GM21390 (cell line): Measurements from ENCODE around the gene URB1.
A peak's percentile ranks its signal among the peaks of the same experiment; 100 is the strongest.
"Not testable (repeated sequence)": the region's sequence is repeated elsewhere in the genome, so short reads cannot be mapped to it uniquely, and the experiment has no call there.

Source experiments
- ATAC-seq: cut with Tn5 transposase; IDR thresholded peaks from one replicate; pipeline ENCODE4 v1.9.1; 2021; ENCODE audit not compliant: unreplicated experiment

URB1 gene

GRCh38 chr21:32298148-32298559 lies 94.7 kb downstream of the URB1 start:
- no peak for ATAC-seq

DNA sequence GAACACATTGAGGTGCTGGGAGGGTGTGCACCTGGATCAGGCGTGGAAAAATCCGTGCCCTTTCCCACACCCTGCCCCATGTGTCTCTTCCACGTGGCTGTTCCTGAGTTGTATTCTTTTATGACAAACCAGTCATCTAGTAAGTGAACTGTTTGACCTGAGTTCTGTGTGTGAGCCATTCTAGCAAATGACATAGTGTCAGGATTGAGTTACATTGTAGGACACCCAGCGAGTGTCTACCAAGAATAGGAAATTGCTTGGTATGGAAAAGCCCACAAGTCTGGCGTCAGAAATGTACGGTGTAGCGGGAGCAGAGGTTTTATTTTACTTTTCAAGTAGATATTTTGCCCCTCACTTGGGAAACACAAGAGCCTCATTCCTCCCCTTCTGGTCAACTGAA lies 95.4 kb downstream of the URB1 start:
- ATAC-seq, result no peak

DNA sequence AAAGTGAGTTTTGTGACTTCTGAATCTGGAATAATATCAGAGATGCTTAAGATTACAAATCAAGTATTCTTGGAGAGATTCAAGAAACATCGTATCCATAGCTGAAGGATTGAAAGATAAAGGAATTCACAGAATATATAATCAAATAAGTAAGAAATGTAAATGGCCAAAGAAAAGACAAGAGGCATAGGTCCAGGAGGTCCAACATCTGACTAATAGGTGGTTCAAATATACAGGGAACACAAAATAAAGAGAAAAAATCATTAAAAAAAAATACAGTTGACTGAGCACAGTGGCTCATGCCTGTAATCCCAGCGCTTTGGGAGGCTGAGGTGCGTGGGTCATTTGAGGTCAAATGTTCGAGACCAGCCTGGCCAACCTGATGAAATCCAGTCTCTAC lies 107.3 kb downstream of the URB1 start:
- ATAC-seq, result no peak

- no peak for ATAC-seq
Measured at GRCh38 chr21:32282992-32283391, 109.8 kb downstream of the URB1 start.

DNA sequence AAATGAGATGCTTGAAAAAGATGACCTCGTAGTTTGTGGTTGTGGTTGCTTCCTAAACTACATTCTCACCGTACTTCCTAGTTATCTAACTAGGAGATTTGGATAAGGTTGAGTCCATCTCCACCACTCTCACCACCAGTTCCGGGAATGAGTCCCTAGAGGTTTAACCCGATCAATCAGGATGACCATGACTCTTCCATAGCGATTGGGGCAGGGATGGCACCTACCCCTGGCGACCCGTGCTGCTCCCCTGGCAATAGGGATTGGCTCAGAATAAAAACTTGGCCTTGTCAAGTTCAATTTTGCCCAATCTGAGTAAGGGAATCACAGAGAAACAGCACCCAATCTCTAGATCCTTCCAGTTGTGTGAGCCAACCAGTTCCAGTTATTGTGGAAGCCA lies 111.3 kb downstream of the URB1 start:
- ATAC-seq, result no peak

GRCh38 chr21:32279377-32279680 lies 113.5 kb downstream of the URB1 start:
- ATAC-seq, result no peak

DNA sequence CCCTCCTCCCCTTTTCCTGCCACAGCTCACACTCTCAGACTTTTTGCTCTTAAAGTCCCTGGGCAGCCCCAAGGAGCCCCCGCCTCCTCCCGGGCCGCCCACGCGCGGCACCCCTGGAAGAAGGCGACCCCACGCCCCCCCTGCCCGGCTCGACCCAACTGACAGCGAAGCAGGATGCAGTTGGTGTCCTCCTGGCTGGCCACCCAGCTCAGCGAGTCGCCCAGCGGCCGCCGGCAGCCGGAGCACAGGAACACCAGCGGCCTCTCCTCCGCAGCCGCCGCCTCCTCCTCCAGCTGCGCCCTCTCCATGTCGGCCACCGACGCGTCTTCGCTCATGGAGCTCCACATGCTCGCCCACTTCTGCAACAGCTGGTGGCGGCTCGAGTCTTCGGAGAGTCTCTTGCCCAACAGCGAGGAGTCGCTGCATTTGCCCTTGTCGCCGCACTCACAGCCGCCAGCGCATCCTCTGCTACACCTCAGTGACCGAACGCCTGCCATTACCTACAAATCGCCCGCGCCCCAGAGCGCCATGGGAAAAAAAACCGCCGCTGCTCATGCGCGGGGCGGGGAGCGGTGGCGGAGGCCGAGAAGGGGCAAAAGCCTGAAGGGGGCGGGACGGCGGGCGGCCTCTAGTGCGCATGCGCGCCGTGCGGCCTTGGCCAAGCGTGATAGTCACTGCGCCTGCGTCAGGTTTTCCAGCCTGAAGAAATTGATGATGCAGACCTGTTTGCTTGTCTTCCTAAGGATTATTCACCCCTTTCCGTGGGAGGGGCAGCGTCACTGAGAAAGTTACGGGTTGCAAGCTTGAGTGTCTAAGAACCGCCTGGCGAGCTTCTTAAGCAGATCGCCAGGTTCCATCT lies 114.1 kb downstream of the URB1 start, which contains the start of gene MIS18A:
TSS of gene MIS18A (minus strand) at position 532 of the 859 bp plus-strand sequence. CDS start at position 497, 35 bp downstream.
- peak; percentile 94 for ATAC-seq

DNA sequence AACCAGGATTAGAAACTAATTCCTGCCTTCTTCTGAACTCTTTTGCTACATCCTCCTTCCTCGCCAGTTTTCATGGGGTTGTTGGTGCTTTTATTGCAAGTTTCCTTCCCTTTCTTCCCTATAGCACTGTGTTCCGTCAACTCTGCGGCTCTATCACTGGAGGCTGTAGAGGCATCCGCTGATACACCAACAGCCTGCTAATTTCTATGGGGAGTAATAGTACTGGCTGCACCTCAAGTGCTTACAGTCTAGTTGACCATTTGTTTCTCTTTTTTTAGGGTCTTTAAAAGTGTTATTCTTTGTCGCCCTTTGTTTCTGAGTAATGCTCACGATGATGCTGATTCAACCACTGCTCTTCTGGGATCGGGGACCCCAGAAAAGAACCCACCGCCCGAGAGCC lies 114.7 kb downstream of the URB1 start:
- ATAC-seq, result no peak

- no peak for ATAC-seq
Measured at GRCh38 chr21:32276671-32277070, 116.1 kb downstream of the URB1 start.

GRCh38 chr21:32270748-32271147 lies 122.1 kb downstream of the URB1 start:
- no peak for ATAC-seq

GRCh38 chr21:32265321-32265720 lies 127.5 kb downstream of the URB1 start:
- not testable (repeated sequence) for ATAC-seq

DNA sequence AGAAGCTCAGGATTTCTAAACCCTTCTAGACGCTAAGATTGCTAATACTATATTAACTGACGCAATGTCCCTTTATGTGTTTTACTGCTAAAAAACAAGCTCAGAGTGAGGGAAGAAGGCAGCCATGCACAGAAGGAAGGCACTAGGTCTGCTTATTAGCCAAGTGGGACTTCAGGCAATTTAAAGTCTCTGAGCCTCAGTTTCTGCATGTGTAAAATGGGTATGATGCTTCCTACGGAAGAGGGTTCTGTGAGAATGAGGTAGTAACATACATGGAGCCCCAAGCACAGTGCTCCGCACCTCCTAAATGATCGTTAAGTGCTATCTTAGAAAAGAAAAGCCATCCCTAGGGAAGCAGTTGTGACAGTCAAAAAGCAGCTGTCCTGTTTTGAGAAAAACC lies 130.9 kb downstream of the URB1 start:
- no peak for ATAC-seq
